SK-N-MC (cell line): ENCODE data around the gene LRRC9.
"Not testable (repeated sequence)": the region's sequence is repeated elsewhere in the genome, so short reads cannot be mapped to it uniquely, and the experiment has no call there.

Experiments
- DNase-seq: peaks from one replicate; pipeline ENCODE4 v3.0.0-alpha.2; 2011; ENCODE audit warnings: low read depth, low spot score
- H3K27ac ChIP-seq: fragments of 200-600 bp; sonication (generic); 2 replicates; pipeline ENCODE4 v1.5.1; 2016; ENCODE audit warnings: mixed run types
- H3K36me3 ChIP-seq: fragments of 200-600 bp; sonication (generic); 2 replicates; pipeline ENCODE4 v1.6.1; 2017; ENCODE audit warnings: antibody characterized with exemption, low read length, mixed read lengths; ENCODE audit not compliant: insufficient read depth
- H3K4me3 ChIP-seq: fragments of 200-600 bp; sonication (generic); 2 replicates; pipeline ENCODE4 v1.5.1; 2016
- H3K9ac ChIP-seq: fragments of 200-600 bp; sonication (generic); 2 replicates; pipeline ENCODE4 v1.8.0; 2017; ENCODE audit warnings: mixed run types, mixed read lengths; ENCODE audit not compliant: insufficient read length
- H3K9me3 ChIP-seq: fragments of 200-600 bp; sonication (generic); 2 replicates; pipeline ENCODE4 v1.6.1; 2017; ENCODE audit warnings: low read depth, mild to moderate bottlenecking, antibody characterized with exemption, low read length, moderate library complexity, mixed read lengths
- EZH2 ChIP-seq: fragments of 200-600 bp; sonication (generic); IDR thresholded peaks from one replicate; pipeline ENCODE4 v1.6.1; 2017; ENCODE audit warnings: antibody characterized with exemption
- FOXP2 ChIP-seq: optimal IDR thresholded peaks from 2 replicates; pipeline ENCODE3; 2011; ENCODE audit warnings: mild to moderate bottlenecking, moderate library complexity; ENCODE audit not compliant: insufficient read depth; ENCODE audit errors: extremely low read length, control extremely low read depth
- POLR2AphosphoS5 ChIP-seq: IDR thresholded peaks from 2 replicates; pipeline ENCODE4 v1.6.1; 2012; ENCODE audit warnings: mild to moderate bottlenecking, low read depth, low read length, borderline replicate concordance

The LRRC9 gene

DNA sequence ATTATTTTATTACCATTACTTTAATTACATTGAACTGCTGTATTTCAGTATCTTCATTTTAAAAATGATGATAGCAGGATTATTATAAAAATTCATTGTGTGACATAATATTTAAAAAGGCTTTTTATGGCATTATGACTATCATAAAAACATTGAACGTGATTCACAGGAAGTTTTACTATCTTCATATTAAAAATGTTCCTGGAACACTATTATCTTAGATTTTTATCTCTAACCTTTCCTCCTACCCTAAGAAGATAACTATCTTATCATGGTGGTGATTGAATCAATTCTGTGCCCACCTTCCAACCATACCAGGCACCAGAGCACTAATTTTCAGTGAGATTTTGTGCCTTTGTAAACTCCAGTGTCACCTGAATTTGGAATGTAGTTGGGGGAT, 16.2 kb downstream of the LRRC9 start:
- Histone ChIP-seq H3K9me3 (no peaks in the 10 kb centered on the region), H3K9ac (no peak overlapping the region), H3K4me3 (no peak overlapping the region), H3K36me3 (no peaks in the 10 kb centered on the region), H3K27ac (no peak overlapping the region)
- DNase-seq: no peak
- no peak for TF ChIP-seq EZH2
- no peak for TF ChIP-seq FOXP2
- TF ChIP-seq POLR2AphosphoS5: no peak

- H3K9me3 ChIP-seq: no peaks in the 10 kb centered on the region
- TF ChIP-seq EZH2 (no peak), FOXP2 (no peak), POLR2AphosphoS5 (no peak)
- H3K9ac ChIP-seq: no peak overlapping the region
- no peak for DNase-seq
- no peaks in the 10 kb centered on the region for H3K36me3 ChIP-seq
- no peak overlapping the region for H3K4me3 ChIP-seq
- H3K27ac ChIP-seq: no peak overlapping the region
These were observed 19.9 kb downstream of the LRRC9 start for GRCh38 chr14:59939828-59940227.

- H3K27ac ChIP-seq, H3K9ac ChIP-seq: not testable (repeated sequence)
These were observed 22.4 kb downstream of the LRRC9 start for GRCh38 chr14:59942296-59942862.

GRCh38 chr14:59944909-59945308, 25.0 kb downstream of the LRRC9 start:
- Histone ChIP-seq H3K4me3 (no peak overlapping the region), H3K9me3 (no peaks in the 10 kb centered on the region), H3K27ac (no peak overlapping the region), H3K36me3 (no peaks in the 10 kb centered on the region), H3K9ac (no peak overlapping the region)
- TF ChIP-seq EZH2 (no peak), FOXP2 (no peak), POLR2AphosphoS5 (no peak)
- no peak for DNase-seq

More at GRCh38 chr14:59942296-59942862, 22.4 kb downstream of the LRRC9 start:
- not testable (repeated sequence) for H3K9me3 ChIP-seq, H3K4me3 ChIP-seq, DNase-seq, H3K36me3 ChIP-seq

DNA sequence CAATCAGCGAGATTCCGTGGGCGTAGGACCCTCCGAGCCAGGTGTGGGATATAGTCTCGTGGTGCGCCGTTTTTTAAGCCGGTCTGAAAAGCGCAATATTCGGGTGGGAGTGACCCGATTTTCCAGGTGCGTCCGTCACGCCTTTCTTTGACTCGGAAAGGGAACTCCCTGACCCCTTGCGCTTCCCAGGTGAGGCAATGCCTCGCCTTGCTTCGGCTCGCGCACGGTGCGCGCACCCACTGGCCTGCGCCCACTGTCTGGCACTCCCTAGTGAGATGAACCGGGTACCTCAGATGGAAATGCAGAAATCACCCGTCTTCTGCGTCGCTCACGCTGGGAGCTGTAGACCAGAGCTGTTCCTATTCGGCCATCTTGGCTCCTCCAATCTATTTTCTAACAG, 32.2 kb downstream of the LRRC9 start:
- DNase-seq, H3K9ac ChIP-seq, H3K36me3 ChIP-seq, H3K4me3 ChIP-seq, H3K27ac ChIP-seq, H3K9me3 ChIP-seq: not testable (repeated sequence)

GRCh38 chr14:59957890-59958289, 37.9 kb downstream of the LRRC9 start:
- not testable (repeated sequence) for DNase-seq, H3K27ac ChIP-seq, H3K9ac ChIP-seq, H3K9me3 ChIP-seq, H3K36me3 ChIP-seq, H3K4me3 ChIP-seq

DNA sequence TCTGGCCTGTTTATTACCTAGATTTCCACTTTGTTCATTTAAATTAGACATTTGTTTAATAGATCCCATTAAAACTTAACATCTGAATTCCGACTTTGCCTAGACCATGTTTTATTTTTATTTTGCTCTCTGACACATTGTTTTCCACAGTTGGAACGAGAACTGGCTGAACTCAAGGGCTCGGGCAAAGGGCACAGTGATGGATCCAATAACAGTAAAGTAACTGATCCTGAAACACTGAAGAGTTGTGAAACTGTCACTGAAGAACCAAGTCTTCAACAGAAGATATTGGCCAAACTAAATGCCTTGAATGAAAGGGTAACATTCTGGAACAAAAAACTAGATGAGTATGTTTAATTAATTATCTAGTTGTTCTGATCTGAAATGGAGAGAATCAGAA, 39.7 kb downstream of the LRRC9 start:
- Histone ChIP-seq H3K4me3 (no peak overlapping the region), H3K27ac (no peak overlapping the region), H3K9me3 (no peaks in the 10 kb centered on the region), H3K9ac (no peak overlapping the region), H3K36me3 (no peaks in the 10 kb centered on the region)
- TF ChIP-seq FOXP2 (no peak), EZH2 (no peak), POLR2AphosphoS5 (no peak)
- DNase-seq: no peak

GRCh38 chr14:59961518-59962062, 41.6 kb downstream of the LRRC9 start:
- DNase-seq: no peak
- H3K9ac ChIP-seq: no peak overlapping the region
- no peak for TF ChIP-seq POLR2AphosphoS5
- TF ChIP-seq EZH2: no peak
- TF ChIP-seq FOXP2: no peak
- no peak overlapping the region for H3K4me3 ChIP-seq
- H3K36me3 ChIP-seq: no peaks in the 10 kb centered on the region
- no peak overlapping the region for H3K27ac ChIP-seq
- H3K9me3 ChIP-seq: no peaks in the 10 kb centered on the region

DNA sequence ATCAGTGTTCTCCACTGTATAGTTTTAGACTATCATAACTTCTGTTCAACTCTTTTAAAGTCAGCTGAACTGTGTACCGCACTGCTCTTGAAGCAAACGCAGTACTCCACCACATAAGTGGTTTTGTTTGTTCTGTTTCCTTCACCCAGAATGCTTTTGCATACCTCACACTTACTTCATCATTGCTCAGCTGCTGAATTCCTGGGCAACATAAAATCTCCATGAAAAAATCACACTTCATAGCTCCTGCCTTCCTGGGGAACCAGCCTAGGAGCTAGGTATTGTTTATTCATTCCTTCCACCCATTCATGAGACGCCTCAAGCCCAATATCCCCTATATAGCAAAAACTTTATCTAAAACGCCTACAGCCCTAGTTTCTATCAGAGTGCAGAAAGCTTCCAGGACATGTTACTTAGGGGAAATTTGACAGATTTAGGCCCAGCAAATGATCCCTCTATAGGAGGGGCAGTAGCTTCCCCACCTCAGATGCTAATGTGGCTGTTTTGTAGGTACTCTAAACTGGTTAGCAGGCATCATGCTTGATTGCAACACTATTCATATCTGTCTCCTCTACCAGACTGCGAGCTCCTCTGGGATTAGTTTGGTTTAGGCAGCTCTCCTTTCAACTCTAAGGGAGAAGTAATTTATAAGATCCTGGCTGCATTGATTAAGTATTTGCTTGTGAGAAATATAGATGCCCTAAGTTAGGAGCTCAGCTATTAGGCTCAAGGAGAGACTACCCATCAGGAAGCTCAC, 44.5 kb downstream of the LRRC9 start:
- H3K9me3 ChIP-seq: no peaks in the 10 kb centered on the region
- no peaks in the 10 kb centered on the region for H3K36me3 ChIP-seq
- no peak for DNase-seq
- no peak for TF ChIP-seq EZH2
- TF ChIP-seq POLR2AphosphoS5: no peak
- no peak for TF ChIP-seq FOXP2
- no peak overlapping the region for H3K9ac ChIP-seq
- H3K4me3 ChIP-seq: peak overlapping the region; percentile 88
- no peak overlapping the region for H3K27ac ChIP-seq
